ENCODE data around the gene SDK1. TPM values are rescaled to one million over a fixed set of nuclear protein-coding genes. Genes with fewer than 3 reads are reported as not detected.

Gene SDK1
- total RNA-seq, 4 donors from 2014 or later = under 0.01 to 16.2 (median 7.2) TPM

- DNase-seq = no peak
- intact Hi-C loops (cut with DNase I; ENCODE audit: low total_unique reads) = no loop called here
- TF ChIP-seq, protein P1, sequence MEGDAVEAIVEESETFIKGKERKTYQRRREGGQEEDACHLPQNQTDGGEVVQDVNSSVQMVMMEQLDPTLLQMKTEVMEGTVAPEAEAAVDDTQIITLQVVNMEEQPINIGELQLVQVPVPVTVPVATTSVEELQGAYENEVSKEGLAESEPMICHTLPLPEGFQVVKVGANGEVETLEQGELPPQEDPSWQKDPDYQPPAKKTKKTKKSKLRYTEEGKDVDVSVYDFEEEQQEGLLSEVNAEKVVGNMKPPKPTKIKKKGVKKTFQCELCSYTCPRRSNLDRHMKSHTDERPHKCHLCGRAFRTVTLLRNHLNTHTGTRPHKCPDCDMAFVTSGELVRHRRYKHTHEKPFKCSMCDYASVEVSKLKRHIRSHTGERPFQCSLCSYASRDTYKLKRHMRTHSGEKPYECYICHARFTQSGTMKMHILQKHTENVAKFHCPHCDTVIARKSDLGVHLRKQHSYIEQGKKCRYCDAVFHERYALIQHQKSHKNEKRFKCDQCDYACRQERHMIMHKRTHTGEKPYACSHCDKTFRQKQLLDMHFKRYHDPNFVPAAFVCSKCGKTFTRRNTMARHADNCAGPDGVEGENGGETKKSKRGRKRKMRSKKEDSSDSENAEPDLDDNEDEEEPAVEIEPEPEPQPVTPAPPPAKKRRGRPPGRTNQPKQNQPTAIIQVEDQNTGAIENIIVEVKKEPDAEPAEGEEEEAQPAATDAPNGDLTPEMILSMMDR (IDR thresholded peaks at IDR 0.05) = no peak
- TF ChIP-seq POLR2A (IDR thresholded peaks at IDR 0.05) = no peak
- Histone ChIP-seq H3K4me3 (no peak overlapping the region), H3K36me3 (no peaks in the 10 kb centered on the region), H3K4me1 (no peaks in the 10 kb centered on the region), H3K9me3 (peaks cover 0 to 4% of the 10 kb centered on the region in 2 donors), H3K27me3 (no peaks in the 10 kb centered on the region), H3K27ac (no peak overlapping the region)
Measured at GRCh38 chr7:3942276-3942675, 641.2 kb downstream of the SDK1 start.

DNA sequence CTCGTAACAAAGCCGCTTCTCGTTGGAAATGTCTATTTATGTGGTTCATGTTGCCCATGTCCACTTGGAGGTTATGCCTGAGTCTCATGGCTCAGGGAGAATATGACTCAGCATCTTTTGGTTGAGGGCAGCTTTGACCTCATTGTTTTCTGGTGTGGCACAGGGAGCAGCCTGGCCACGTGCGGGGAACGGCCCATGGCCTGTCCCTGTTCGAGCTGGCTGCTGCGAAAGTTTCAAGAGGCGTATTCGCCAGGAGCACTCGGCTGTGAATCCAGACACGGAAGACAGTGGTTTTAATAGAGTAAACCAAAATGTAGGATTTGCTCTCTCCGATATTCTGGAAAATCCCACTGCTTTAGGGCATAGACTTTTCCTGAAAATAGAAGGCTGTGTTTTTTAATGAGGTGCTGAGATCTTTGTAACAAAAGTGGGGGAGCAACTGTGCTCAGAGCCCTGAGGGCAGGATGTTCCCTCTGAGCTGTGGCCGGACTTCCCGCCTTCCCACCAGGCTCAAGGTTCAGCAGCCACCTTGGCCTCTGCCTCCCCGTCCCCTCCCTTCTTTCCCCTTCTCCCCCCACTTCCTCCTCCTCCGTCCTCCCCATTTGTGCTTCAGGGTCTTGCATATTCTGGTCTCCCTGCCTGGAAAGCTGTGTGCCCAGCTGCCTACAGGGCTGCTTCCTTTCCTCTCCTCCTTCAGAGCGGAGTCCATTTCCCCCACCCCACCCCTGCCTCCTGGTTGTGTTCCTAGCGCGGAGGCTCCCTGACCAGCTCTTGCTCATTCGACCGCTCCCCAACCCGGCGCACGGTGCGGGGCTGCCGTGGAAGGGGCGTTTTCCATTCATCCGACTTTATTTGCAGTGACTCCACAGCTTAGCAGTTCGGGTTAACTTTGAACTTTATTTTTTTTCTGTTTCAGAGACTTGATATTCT is 642.0 kb downstream of the SDK1 start:
- Histone ChIP-seq H3K27ac (no peak overlapping the region), H3K27me3 (no peaks in the 10 kb centered on the region), H3K4me1 (no peaks in the 10 kb centered on the region), H3K4me3 (no peak overlapping the region), H3K36me3 (no peaks in the 10 kb centered on the region), H3K9me3 (peaks cover 0 to 4% of the 10 kb centered on the region in 2 donors)
- no peak for DNase-seq
- TF ChIP-seq, protein P1 (IDR thresholded peaks at IDR 0.05) = no peak
- intact Hi-C loops (cut with DNase I; ENCODE audit: low total_unique reads) = no loop called here

DNA sequence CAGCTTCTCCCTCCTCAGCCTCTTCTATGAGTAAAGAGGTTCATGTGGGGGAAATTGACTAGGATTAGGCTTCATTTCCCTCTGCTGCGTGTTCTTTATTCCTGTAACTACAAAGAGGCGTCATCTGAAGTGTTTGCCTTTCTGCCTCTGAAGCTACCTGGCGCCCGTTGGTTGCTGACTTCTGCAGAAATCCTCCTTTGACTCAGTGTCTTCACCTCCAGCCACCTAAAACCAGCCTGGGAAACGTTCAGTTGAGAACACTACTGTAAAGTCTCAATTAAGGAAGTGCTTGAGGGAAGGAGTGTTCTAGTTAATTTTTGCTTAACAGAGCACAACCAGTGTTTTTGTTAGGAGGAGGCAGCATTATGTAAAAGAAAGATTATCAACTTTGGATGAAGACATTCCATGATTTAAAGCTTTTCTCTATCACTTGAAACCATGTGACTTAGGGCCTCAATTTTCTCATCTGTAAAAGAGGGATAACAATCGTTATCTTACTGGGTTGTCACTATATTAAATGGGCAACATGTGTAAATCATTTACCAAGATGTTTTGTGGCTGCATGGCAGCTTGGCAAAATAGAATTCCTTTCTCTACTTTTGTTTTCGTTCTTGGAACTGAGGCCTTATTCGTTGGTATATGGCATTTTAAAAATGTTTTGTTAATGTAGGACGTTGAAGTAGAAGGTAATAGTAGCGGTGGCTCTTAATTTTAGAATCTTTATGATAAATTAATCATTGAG is 642.9 kb downstream of the SDK1 start:
- no peaks in the 10 kb centered on the region for H3K4me1 ChIP-seq
- no peaks in the 10 kb centered on the region for H3K36me3 ChIP-seq
- TF ChIP-seq, protein P1 (IDR thresholded peaks at IDR 0.05) = no peak
- intact Hi-C loops (cut with DNase I; ENCODE audit: low total_unique reads) = no loop called here
- no peak overlapping the region for H3K27ac ChIP-seq
- no peak for DNase-seq
- no peaks in the 10 kb centered on the region for H3K27me3 ChIP-seq
- peaks cover 0 to 4% of the 10 kb centered on the region in 2 donors for H3K9me3 ChIP-seq
- no peak overlapping the region for H3K4me3 ChIP-seq

GRCh38 chr7:3949242-3949640 is 648.2 kb downstream of the SDK1 start:
- Histone ChIP-seq H3K27ac (no peak overlapping the region), H3K4me3 (no peak overlapping the region), H3K36me3 (no peaks in the 10 kb centered on the region), H3K27me3 (no peaks in the 10 kb centered on the region), H3K9me3 (peaks cover 0 to 4% of the 10 kb centered on the region in 2 donors), H3K4me1 (no peaks in the 10 kb centered on the region)
- no peak for DNase-seq
- intact Hi-C loops (cut with DNase I; ENCODE audit: low total_unique reads) = no loop called here
- TF ChIP-seq, protein P1 (IDR thresholded peaks at IDR 0.05) = no peak
- no peak for TF ChIP-seq POLR2A (IDR thresholded peaks at IDR 0.05)

DNA sequence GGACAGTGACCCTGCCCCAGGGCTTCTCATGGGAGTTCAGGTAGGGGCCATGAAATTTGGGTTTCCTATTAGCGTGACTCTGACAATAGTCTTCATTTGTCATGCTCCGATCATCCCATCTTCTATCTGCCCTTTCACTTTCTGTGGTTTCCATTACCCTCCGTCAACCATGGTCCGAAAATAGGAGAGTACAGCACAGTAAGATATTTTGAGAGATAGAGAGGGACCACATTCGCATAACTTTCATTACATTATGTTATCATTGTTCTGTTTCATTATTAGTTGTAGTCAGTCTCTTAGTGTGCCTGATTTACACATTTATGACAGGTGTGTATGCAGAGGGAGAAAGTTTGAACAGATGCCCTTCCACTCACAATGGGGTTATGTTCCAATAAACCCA is 649.2 kb downstream of the SDK1 start:
- H3K9me3 ChIP-seq = peaks cover 0 to 3% of the 10 kb centered on the region in 2 donors
- H3K27ac ChIP-seq = no peak overlapping the region
- H3K4me1 ChIP-seq = no peaks in the 10 kb centered on the region
- H3K36me3 ChIP-seq = no peaks in the 10 kb centered on the region
- no peaks in the 10 kb centered on the region for H3K27me3 ChIP-seq
- intact Hi-C loops (cut with DNase I; ENCODE audit: low total_unique reads) = no loop called here
- H3K4me3 ChIP-seq = no peak overlapping the region
- TF ChIP-seq, protein P1 (IDR thresholded peaks at IDR 0.05) = no peak
- no peak for TF ChIP-seq POLR2A (IDR thresholded peaks at IDR 0.05)
- DNase-seq = no peak

Measured in uterus (tissue), 4 donors.